T-helper 1 cell treated with Interleukin-12 subunit alpha and Interleukin-12 subunit beta and Interleukin-4 antibody, amounts not matched to agents 30 μg/mL and 1 μg/mL, for 36 hours (primary cell): Measurements from ENCODE around the gene UBE2E1.

ENCODE experiments used
- H3K27ac Mint-ChIP-seq: one replicate; pipeline ENCODE4 v1.8.0; 2021; ENCODE audit warnings: mild to moderate bottlenecking, mixed read lengths
- H3K27me3 Mint-ChIP-seq: one replicate; pipeline ENCODE4 v1.8.0; 2021; ENCODE audit warnings: low read depth, mixed read lengths
- H3K36me3 Mint-ChIP-seq: one replicate; pipeline ENCODE4 v1.8.0; 2021; ENCODE audit warnings: low read depth, mixed read lengths
- H3K4me1 Mint-ChIP-seq: one replicate; pipeline ENCODE4 v1.8.0; 2021; ENCODE audit warnings: low read depth, mixed read lengths
- H3K4me3 Mint-ChIP-seq: one replicate; pipeline ENCODE4 v1.8.0; 2021; ENCODE audit warnings: mild to moderate bottlenecking, moderate library complexity, mixed read lengths
- H3K9me3 Mint-ChIP-seq: one replicate; pipeline ENCODE4 v1.8.0; 2021; ENCODE audit warnings: mixed read lengths

UBE2E1 gene

DNA sequence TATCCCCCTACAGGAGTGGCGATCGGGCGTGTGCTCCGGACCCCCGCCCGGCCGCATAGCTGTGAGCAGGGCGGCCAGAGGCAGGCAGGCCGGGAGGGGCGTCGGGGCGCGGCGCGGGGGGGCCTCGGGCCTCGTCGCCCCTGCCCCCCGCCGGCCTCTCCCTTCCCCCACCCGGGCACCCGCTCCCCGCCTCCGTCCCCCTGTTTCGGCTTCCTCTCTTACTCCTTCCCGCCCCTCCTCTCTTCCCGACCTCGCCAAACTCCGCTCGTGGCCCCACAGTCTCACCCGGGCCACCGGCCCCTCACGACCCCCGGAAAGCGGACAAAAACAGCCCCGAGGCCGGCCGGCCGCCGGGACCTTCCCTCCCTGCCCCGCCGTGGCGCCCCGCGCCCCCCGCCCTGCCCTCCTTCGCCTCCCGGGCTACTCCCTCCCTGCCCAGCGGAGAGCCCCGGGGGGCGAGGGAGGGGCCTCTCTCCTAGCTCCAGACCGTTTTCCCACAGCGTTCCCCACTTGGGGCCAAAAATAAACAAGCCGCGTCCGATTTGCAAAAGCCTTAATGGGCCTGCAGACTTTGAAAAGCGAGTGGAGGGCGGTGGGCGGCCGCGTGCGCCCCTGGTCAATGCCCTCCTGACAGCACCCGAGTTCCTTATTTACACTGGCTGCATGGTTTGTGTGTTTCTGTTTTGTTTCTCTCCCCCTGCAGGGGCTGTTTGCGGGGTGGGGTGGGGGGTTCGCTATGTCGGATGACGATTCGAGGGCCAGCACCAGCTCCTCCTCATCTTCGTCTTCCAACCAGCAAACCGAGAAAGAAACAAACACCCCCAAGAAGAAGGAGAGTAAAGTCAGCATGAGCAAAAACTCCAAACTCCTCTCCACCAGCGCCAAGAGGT, 1.0 kb downstream of the UBE2E1 start:
- Mint-ChIP-seq H3K4me1 (peaks cover 44% of the 10 kb centered on the region), H3K27me3 (peaks cover 37% of the 10 kb centered on the region), H3K27ac (peak overlapping the region; percentile 93), H3K4me3 (peak overlapping the region; percentile 94), H3K36me3 (peaks cover 28% of the 10 kb centered on the region), H3K9me3 (no peaks in the 10 kb centered on the region)

DNA sequence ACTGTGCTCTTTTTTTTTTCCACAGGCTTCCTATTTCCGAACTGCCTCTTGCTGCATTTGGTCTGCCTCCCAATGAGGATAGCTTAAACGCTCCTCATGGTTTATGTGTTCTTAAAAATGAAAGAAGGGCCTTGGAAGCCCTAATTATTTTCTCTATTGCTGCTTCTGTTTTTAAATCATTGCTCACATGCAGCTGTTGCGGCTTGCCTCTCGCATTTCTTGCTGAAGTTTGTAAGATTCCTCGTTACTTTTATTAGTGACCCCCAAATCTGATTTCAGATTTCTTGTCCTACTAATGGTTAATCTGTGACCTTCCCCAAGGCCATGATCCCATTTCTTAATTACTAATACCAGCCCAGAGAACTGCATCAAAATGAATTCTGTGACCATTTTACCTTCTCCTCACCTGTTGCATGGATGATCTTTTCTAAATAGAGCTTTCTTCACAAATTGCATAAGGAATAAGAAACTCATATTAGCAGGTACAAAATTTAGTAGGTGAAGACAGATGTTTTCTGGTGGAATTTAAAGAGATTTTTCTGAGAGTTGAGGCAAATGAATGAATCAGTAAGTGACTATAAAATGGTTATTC, 1.8 kb downstream of the UBE2E1 start:
- Mint-ChIP-seq H3K4me3 (peak overlapping the region; percentile 94), H3K27me3 (peaks cover 36% of the 10 kb centered on the region), H3K36me3 (peaks cover 34% of the 10 kb centered on the region), H3K4me1 (peaks cover 51% of the 10 kb centered on the region), H3K27ac (peak overlapping the region; percentile 93), H3K9me3 (no peaks in the 10 kb centered on the region)

DNA sequence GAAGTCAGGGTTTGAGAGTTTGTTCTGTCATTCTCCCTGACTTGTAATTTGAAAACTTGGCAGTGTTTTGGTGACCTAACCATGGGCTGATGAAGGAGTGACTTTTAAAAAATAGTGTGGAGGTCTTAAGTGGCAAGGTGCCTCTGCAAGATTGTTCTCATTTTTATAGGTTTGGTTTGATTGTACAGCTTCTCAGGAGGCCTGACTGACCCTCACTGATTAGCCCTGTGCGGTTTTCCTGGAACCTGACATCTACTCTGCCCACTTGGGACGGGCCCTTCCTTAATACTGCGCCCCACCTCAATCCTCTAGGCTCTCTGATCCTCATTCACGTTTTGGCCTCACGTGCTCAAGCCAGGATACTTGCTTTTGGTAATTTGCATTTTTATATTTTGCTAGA, 2.8 kb downstream of the UBE2E1 start:
- H3K9me3 Mint-ChIP-seq: no peaks in the 10 kb centered on the region
- peaks cover 30% of the 10 kb centered on the region for H3K27me3 Mint-ChIP-seq
- peak overlapping the region; percentile 49 for H3K27ac Mint-ChIP-seq
- H3K4me1 Mint-ChIP-seq: peaks cover 54% of the 10 kb centered on the region
- peak overlapping the region; percentile 63 for H3K4me3 Mint-ChIP-seq
- H3K36me3 Mint-ChIP-seq: peaks cover 37% of the 10 kb centered on the region

DNA sequence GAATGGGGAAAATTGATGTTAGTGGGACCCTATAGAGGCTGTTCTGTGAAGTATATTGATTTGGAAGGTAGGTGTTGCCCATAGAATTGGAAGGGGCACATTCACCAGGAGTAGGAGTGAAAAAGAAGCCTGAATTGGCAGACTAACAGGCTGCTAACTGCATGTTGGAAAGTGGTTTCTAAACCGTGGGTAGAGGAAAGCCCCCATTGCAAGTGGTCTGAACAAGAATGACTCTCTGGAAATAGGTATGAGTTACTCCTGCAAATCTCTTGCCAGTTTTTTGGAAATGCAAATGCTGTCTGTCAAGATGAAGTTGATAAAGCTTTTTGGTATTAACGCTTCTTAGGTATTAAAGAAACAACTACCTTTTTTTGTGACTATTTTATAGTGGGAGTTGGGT, 3.5 kb downstream of the UBE2E1 start:
- peaks cover 54% of the 10 kb centered on the region for H3K4me1 Mint-ChIP-seq
- peak overlapping the region; percentile 96 for H3K4me3 Mint-ChIP-seq
- no peaks in the 10 kb centered on the region for H3K9me3 Mint-ChIP-seq
- peaks cover 38% of the 10 kb centered on the region for H3K36me3 Mint-ChIP-seq
- H3K27ac Mint-ChIP-seq: peak overlapping the region; percentile 98
- H3K27me3 Mint-ChIP-seq: peaks cover 24% of the 10 kb centered on the region

GRCh38 chr3:23809840-23810342, 4.1 kb downstream of the UBE2E1 start:
- Mint-ChIP-seq H3K27ac (peak overlapping the region; percentile 98), H3K9me3 (no peaks in the 10 kb centered on the region), H3K27me3 (peaks cover 19% of the 10 kb centered on the region), H3K36me3 (peaks cover 40% of the 10 kb centered on the region), H3K4me3 (peak overlapping the region; percentile 96), H3K4me1 (peaks cover 54% of the 10 kb centered on the region)

- Mint-ChIP-seq H3K27me3 (peaks cover 13% of the 10 kb centered on the region), H3K36me3 (peaks cover 42% of the 10 kb centered on the region), H3K4me3 (peak overlapping the region; percentile 96), H3K27ac (peak overlapping the region; percentile 98), H3K4me1 (peaks cover 53% of the 10 kb centered on the region), H3K9me3 (no peaks in the 10 kb centered on the region)
Observed at GRCh38 chr3:23810343-23811184, 4.8 kb downstream of the UBE2E1 start.

DNA sequence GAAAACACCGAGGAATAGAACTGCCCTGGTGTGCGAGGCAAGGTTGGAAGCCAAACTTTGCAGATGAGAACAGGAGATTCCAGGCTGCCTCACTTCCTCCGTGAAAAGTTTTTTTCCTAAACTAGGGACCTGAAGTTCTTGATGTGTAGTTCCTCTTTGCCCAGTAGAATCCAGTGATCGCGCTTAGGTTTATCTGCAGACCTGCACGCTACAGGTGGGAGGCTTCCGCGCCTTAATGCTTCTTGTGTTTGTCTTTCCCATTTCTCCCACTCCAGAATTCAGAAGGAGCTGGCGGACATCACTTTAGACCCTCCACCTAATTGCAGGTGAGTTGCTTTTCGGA, 5.4 kb downstream of the UBE2E1 start:
- H3K27me3 Mint-ChIP-seq: peaks cover 10% of the 10 kb centered on the region
- H3K4me3 Mint-ChIP-seq: peak overlapping the region; percentile 90
- H3K4me1 Mint-ChIP-seq: peaks cover 55% of the 10 kb centered on the region
- peaks cover 42% of the 10 kb centered on the region for H3K36me3 Mint-ChIP-seq
- H3K27ac Mint-ChIP-seq: peak overlapping the region; percentile 95
- no peaks in the 10 kb centered on the region for H3K9me3 Mint-ChIP-seq

- Mint-ChIP-seq H3K4me1 (peaks cover 54% of the 10 kb centered on the region), H3K27me3 (peaks cover 10% of the 10 kb centered on the region), H3K36me3 (peaks cover 41% of the 10 kb centered on the region), H3K27ac (peak overlapping the region; percentile 95), H3K9me3 (no peaks in the 10 kb centered on the region), H3K4me3 (peak overlapping the region; percentile 90)
Observed at GRCh38 chr3:23811919-23812318, 6.2 kb downstream of the UBE2E1 start.

DNA sequence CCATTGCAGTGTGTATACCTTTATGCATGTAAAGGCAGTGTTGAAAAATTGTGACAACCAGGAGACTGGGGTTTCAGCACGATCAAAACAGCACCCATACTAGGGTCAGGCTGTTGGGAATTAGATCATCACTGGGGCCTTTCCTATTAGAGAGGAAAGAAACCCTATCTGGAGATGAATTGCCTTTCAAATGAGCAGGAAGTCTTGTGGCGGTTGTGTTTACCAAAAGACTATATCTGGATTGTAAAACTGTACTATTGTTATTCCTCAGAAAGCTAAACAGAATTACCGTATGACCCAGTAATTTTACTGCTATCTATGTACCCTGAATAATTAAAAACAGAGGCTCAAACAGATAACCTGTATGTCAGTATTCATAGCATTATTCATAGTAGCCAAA, 10.1 kb downstream of the UBE2E1 start:
- Mint-ChIP-seq H3K4me1 (peaks cover 25% of the 10 kb centered on the region), H3K9me3 (no peaks in the 10 kb centered on the region), H3K36me3 (peaks cover 25% of the 10 kb centered on the region), H3K27me3 (no peaks in the 10 kb centered on the region), H3K27ac (no peak overlapping the region), H3K4me3 (no peak overlapping the region)

GRCh38 chr3:23816721-23817120, 11.0 kb downstream of the UBE2E1 start:
- Mint-ChIP-seq H3K4me3 (no peak overlapping the region), H3K9me3 (no peaks in the 10 kb centered on the region), H3K27ac (no peak overlapping the region), H3K4me1 (peaks cover 21% of the 10 kb centered on the region), H3K36me3 (peaks cover 25% of the 10 kb centered on the region), H3K27me3 (no peaks in the 10 kb centered on the region)

DNA sequence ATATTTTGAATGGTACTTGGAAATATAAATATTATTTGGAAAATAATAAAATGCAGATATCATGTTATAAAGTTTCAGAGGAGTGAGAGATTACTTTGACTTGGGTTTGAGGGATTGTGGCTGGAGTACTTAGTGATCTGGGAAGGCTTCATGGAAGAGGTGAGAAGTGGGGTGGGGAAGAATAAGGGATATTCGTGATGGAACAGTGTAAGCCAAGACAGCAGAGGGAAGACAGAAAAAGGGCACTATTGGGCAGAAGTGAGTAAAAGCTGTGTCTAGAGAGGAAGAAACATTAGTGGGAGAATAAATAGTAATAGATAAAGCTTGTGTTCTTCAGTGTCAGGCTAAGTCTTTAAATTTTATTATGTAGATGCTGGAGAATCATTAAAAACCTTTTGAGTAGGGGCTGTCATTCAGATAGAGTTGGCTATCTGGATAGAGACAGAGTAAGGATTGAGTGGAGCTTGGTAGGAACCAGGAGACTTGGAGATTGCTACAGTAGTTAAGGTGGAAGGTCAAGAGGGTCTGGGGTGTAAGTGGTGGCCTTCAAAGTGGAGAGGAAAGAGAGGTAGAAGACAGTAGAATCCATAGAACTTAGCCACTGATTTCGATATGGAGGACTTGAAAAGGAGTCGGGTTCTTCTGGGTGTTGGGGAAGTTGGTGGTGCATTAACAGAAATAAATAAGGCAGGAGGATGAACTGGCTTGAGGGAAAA, 11.9 kb downstream of the UBE2E1 start:
- Mint-ChIP-seq H3K4me3 (no peak overlapping the region), H3K4me1 (peaks cover 12% of the 10 kb centered on the region), H3K27ac (no peak overlapping the region)

DNA sequence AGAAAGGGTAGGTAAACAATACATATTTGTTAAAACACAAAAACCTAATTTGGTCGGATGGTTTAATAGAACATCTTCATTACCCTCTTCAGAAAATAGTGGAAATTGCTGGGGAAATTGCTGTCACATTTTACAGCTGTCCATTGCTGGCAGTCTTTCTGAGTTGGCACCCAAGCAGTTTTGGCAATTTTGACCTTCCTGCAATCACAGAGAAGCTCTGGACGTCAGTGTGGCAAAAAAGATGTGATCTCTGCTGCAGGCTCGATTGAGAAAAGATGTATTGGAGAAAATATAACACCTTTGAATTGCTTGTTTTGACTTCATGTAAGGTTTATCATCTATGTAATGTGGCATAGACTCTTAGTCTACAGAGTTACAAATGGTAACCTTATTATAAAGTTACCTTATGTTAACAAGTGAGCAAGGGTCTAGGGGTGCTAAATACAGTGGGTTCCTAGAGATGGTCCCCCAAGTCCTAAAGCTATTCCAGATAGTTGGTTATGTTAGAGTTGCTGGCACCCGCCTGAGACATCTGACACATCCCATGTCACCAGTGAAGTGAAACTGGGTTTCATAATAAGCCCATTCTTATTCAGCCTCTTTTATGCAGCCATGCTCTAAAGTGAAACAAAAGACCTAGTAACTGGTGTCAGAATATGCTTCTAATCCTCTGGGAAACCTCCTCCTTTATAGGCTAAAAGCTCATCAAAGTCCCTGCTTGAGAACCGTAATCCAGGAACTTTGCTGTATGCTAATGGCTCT, 14.0 kb downstream of the UBE2E1 start:
- no peaks in the 10 kb centered on the region for H3K27me3 Mint-ChIP-seq
- peaks cover 15% of the 10 kb centered on the region for H3K36me3 Mint-ChIP-seq
- H3K9me3 Mint-ChIP-seq: no peaks in the 10 kb centered on the region
- H3K4me1 Mint-ChIP-seq: peaks cover 13% of the 10 kb centered on the region
- no peak overlapping the region for H3K4me3 Mint-ChIP-seq
- no peak overlapping the region for H3K27ac Mint-ChIP-seq

More for the DNA sequence above, 11.9 kb downstream of the UBE2E1 start:
- no peaks in the 10 kb centered on the region for H3K9me3 Mint-ChIP-seq
- H3K27me3 Mint-ChIP-seq: no peaks in the 10 kb centered on the region
- H3K36me3 Mint-ChIP-seq: peaks cover 18% of the 10 kb centered on the region

- Mint-ChIP-seq H3K9me3 (no peaks in the 10 kb centered on the region), H3K4me1 (peaks cover 9% of the 10 kb centered on the region), H3K27me3 (no peaks in the 10 kb centered on the region), H3K4me3 (no peak overlapping the region), H3K27ac (no peak overlapping the region), H3K36me3 (peaks cover 12% of the 10 kb centered on the region)
Observed at GRCh38 chr3:23820888-23821287, 15.1 kb downstream of the UBE2E1 start.
